Fibroblast of the aortic adventitia (primary cell): ENCODE measurements around the gene BACE1-AS. TPM values are rescaled to one million over a fixed set of nuclear protein-coding genes. Genes with fewer than 3 reads are reported as not detected.

Experiments used
- DNase-seq: peaks from one replicate; pipeline ENCODE4 v3.0.0-alpha.2; 2010; ENCODE audit warnings: low read depth
- H3K4me3 ChIP-seq: 2 replicates; pipeline ENCODE4 v1.5.1; 2011; ENCODE audit warnings: low read depth, mild to moderate bottlenecking, control low read depth, low read length, moderate library complexity
- CTCF ChIP-seq: IDR thresholded peaks from 2 replicates; pipeline ENCODE4 v1.5.1; 2011; ENCODE audit warnings: mild to moderate bottlenecking, low read length, control low read depth, inconsistent platforms; ENCODE audit not compliant: insufficient read depth
- total RNA-seq: library from RNA; depleted of rRNA; stranded (reverse); fragments of >200 nt; gene quantifications from 2 replicates; pipeline ENCODE4 v1.2.3, GENCODE V29; 2012; ENCODE audit warnings: low replicate concordance

Gene BACE1-AS
- total RNA-seq, 1 donor = 8.5 TPM

- H3K4me3 ChIP-seq = no peak overlapping the region
- TF ChIP-seq CTCF = no peak
- peak; percentile 23 for DNase-seq
These were observed 9.1 kb downstream of the BACE1-AS start for GRCh38 chr11:117300283-117300663.

GRCh38 chr11:117300773-117301172 lies 9.6 kb downstream of the BACE1-AS start:
- peak; percentile 16 for DNase-seq
- no peak for TF ChIP-seq CTCF

GRCh38 chr11:117302228-117302627 lies 11.1 kb downstream of the BACE1-AS start:
- DNase-seq = no peak
- TF ChIP-seq CTCF = no peak
- no peak overlapping the region for H3K4me3 ChIP-seq

More at GRCh38 chr11:117300773-117301172, 9.6 kb downstream of the BACE1-AS start:
- no peak overlapping the region for H3K4me3 ChIP-seq

- H3K4me3 ChIP-seq = no peak overlapping the region
- no peak for DNase-seq
- TF ChIP-seq CTCF = no peak
These were observed 12.0 kb downstream of the BACE1-AS start for GRCh38 chr11:117303101-117303500.

GRCh38 chr11:117303646-117304315 lies 12.6 kb downstream of the BACE1-AS start:
- no peak overlapping the region for H3K4me3 ChIP-seq
- TF ChIP-seq CTCF = no peak
- DNase-seq = no peak

GRCh38 chr11:117305145-117305544 lies 14.0 kb downstream of the BACE1-AS start:
- no peak for TF ChIP-seq CTCF
- no peak overlapping the region for H3K4me3 ChIP-seq
- no peak for DNase-seq

- TF ChIP-seq CTCF = no peak
- H3K4me3 ChIP-seq = no peak overlapping the region
- DNase-seq = no peak
These were observed 18.2 kb downstream of the BACE1-AS start for GRCh38 chr11:117309310-117309709.
